Measurements from ENCODE around the gene ZNF277.

DNA sequence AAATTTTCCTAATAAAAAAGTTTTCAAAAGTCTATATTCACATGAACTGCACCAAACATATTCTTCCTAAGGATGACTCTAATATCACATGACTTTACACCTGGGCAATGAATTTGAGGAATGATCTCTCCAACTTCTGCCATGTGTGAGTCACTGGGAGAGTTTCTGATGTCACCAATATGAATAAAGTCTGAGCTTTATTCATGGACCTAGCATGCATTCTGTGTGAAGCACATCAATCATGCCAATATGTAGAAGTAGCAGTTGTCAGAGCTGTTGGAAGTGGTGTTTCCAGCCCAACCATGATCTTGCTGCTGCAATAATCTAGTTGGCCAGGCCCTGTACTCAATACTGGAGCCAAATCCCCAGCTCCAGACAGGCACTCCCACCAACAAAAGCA, 152.0 kb downstream of the ZNF277 start:
- no peak for TF ChIP-seq POLR2AphosphoS5 (IDR thresholded peaks at IDR 0.05; ENCODE audit: low read depth, low read length)
- TF ChIP-seq TAF1 (IDR thresholded peaks at IDR 0.05; ENCODE audit: low read depth, low read length): no peak
